ENCODE results near the gene FGFR2. TPM values are rescaled to one million over a fixed set of nuclear protein-coding genes. Genes with fewer than 3 reads are reported as not detected.

The FGFR2 gene
- 0.28 to 0.55 TPM (median 0.38 TPM) in 5 replicates for total RNA-seq (2022; extraction: Qiagen RNA extraction; ENCODE audit: low read depth)

GRCh38 chr10:121598263-121599249, at the start of gene FGFR2:
Gene FGFR2, minus strand, starts transcription at chr10:121598444. Its CDS starts 4,627 bp downstream, at chr10:121593817.

